CD4-positive, CD25-positive, alpha-beta regulatory T cell (primary cell): ENCODE measurements around the gene IYD. TPM values are rescaled to one million over a fixed set of nuclear protein-coding genes. Genes with fewer than 3 reads are reported as not detected.

Source experiments
- ATAC-seq, 2 donors: fragments of 150-1000 bp; cut with Tn5 transposase; one replicate each; pipeline ENCODE4 v1.10.0; 2021; ENCODE audit warnings: low read depth in 2 of 2, moderate number of reproducible peaks in 2 of 2, moderate library complexity in 1 of 2
- DNase-seq, 3 donors: peaks; one replicate each; pipeline versions ENCODE4 v3.0.0 to v3.0.0-alpha.2; 2012 to 2022; ENCODE audit warnings: mixed read lengths in 1 of 3
- H3K27ac ChIP-seq: one replicate; pipeline ENCODE4 v1.7.0; 2013; ENCODE audit warnings: mild to moderate bottlenecking, low read length; ENCODE audit not compliant: insufficient read depth, poor library complexity, severe bottlenecking
- H3K27me3 ChIP-seq: one replicate; pipeline ENCODE4 v1.7.0; 2013; ENCODE audit warnings: low read length; ENCODE audit not compliant: control insufficient read depth, insufficient read depth
- H3K36me3 ChIP-seq: one replicate; pipeline ENCODE4 v1.7.0; 2013; ENCODE audit warnings: mild to moderate bottlenecking, low read length, moderate library complexity; ENCODE audit not compliant: control insufficient read depth, insufficient read depth
- H3K4me1 ChIP-seq: 2 replicates; pipeline ENCODE4 v1.7.0; 2013; ENCODE audit warnings: mild to moderate bottlenecking, low read length; ENCODE audit not compliant: insufficient read depth, control insufficient read depth, poor library complexity, severe bottlenecking
- H3K4me3 ChIP-seq: one replicate; pipeline ENCODE4 v1.7.0; 2013; ENCODE audit warnings: low read depth, mild to moderate bottlenecking, low read length, moderate library complexity
- H3K9me3 ChIP-seq, 2 experiments: 1 replicate in 1 of 2; 2 replicates in 1 of 2; pipeline ENCODE4 v1.7.0; 2013; ENCODE audit warnings: low read length in 2 of 2, mild to moderate bottlenecking in 1 of 2, moderate library complexity in 1 of 2; ENCODE audit not compliant: control insufficient read depth in 2 of 2
- H3K27ac Mint-ChIP-seq, 3 donors: one replicate each; pipeline ENCODE4 v1.8.0; 2020 to 2022; ENCODE audit warnings: mild to moderate bottlenecking in 3 of 3, mixed read lengths in 3 of 3, moderate library complexity in 2 of 3
- H3K27me3 Mint-ChIP-seq: one replicate; pipeline ENCODE4 v1.8.0; 2022; ENCODE audit warnings: mild to moderate bottlenecking, mixed read lengths
- H3K36me3 Mint-ChIP-seq: one replicate; pipeline ENCODE4 v1.8.0; 2020; ENCODE audit warnings: mixed read lengths
- H3K4me1 Mint-ChIP-seq, 4 donors: one replicate each; pipeline ENCODE4 v1.8.0; 2020 to 2022; ENCODE audit warnings: mixed read lengths in 4 of 4, mild to moderate bottlenecking in 1 of 4
- H3K4me3 Mint-ChIP-seq, 4 donors: one replicate each; pipeline ENCODE4 v1.8.0; 2020 to 2022; ENCODE audit warnings: mild to moderate bottlenecking in 4 of 4, mixed read lengths in 4 of 4, moderate library complexity in 3 of 4
- H3K9me3 Mint-ChIP-seq, 7 donors: one replicate each; pipeline ENCODE4 v1.8.0; 2020 to 2022; ENCODE audit warnings: mixed read lengths in 7 of 7, mild to moderate bottlenecking in 3 of 7, moderate library complexity in 2 of 7
- polyA plus RNA-seq, 4 donors: library from polyadenylated mRNA; unstranded; fragments of 300-500 nt; fragmentation: Illumina TruSeq; gene quantifications; one replicate each; pipeline ENCODE4 v1.2.3, GENCODE V29; 2021
- total RNA-seq: library from RNA; stranded (reverse); gene quantifications from one replicate; pipeline ENCODE4 v1.2.3, GENCODE V29; 2022

The IYD gene
- total and polyA plus RNA-seq, 5 donors from 2014 or later, result not detected

DNA sequence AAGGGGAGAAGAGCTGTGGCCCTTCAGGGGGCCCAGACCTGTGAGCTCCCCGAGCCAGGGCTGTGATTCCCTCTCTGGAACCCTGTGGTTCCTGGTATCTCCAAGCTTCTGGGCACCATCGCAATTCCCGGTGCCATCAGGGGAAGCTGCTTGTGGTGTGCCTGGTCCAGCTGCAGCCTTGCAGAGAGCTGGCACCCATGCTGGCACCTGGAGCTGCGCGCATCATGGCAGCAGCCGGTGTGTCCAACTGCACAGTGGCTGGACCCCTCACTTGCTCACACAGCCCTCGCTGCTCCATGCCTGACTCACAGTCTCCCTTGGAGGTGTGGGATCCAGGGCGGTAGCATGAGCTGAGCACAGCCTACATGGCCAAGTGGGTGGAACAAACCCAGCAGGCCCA is 56.7 kb downstream of the IYD start:
- no peaks in the 10 kb centered on the region for H3K27me3 Mint-ChIP-seq
- no peaks in the 10 kb centered on the region for H3K4me1 Mint-ChIP-seq
- peaks cover 0 to 6% (median 0%) of the 10 kb centered on the region in 7 donors for H3K9me3 Mint-ChIP-seq
- H3K4me1 ChIP-seq, result no peaks in the 10 kb centered on the region
- no peaks in the 10 kb centered on the region for H3K27me3 ChIP-seq
- ATAC-seq, result no peak
- H3K36me3 Mint-ChIP-seq, result no peaks in the 10 kb centered on the region
- no peaks in the 10 kb centered on the region for H3K36me3 ChIP-seq
- no peak for DNase-seq
- no peak overlapping the region for H3K4me3 ChIP-seq
- H3K4me3 Mint-ChIP-seq, result no peak overlapping the region
- no peak overlapping the region for H3K27ac Mint-ChIP-seq
- H3K9me3 ChIP-seq, result no peaks in the 10 kb centered on the region
- H3K27ac ChIP-seq, result no peak overlapping the region

DNA sequence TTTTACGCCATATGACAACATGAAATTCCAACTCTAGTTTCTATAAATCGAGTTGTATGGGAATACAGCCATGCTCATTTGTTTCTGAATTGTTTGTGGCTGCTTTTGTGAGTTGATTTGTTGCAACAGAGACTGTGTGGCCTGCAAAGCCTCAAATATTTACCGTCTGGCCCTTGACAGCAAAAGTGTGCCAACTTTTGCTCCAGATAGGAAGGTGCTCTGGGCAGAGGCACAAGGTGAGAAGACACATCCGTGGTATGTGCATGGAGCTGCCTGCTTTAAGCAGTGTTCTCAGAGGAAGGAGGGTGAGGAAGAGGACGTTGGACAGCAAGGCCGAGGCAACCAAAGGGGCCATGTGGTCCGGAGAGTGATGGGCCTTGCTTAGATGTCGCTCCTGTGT is 57.4 kb downstream of the IYD start:
- Histone ChIP-seq H3K36me3 (no peaks in the 10 kb centered on the region), H3K9me3 (no peaks in the 10 kb centered on the region), H3K4me3 (no peak overlapping the region), H3K27me3 (no peaks in the 10 kb centered on the region), H3K4me1 (no peaks in the 10 kb centered on the region), H3K27ac (no peak overlapping the region)
- Mint-ChIP-seq H3K4me3 (no peak overlapping the region), H3K9me3 (peaks cover 0 to 6% (median 0%) of the 10 kb centered on the region in 7 donors), H3K36me3 (no peaks in the 10 kb centered on the region), H3K4me1 (no peaks in the 10 kb centered on the region), H3K27ac (no peak overlapping the region), H3K27me3 (no peaks in the 10 kb centered on the region)
- no peak for ATAC-seq
- no peak for DNase-seq

DNA sequence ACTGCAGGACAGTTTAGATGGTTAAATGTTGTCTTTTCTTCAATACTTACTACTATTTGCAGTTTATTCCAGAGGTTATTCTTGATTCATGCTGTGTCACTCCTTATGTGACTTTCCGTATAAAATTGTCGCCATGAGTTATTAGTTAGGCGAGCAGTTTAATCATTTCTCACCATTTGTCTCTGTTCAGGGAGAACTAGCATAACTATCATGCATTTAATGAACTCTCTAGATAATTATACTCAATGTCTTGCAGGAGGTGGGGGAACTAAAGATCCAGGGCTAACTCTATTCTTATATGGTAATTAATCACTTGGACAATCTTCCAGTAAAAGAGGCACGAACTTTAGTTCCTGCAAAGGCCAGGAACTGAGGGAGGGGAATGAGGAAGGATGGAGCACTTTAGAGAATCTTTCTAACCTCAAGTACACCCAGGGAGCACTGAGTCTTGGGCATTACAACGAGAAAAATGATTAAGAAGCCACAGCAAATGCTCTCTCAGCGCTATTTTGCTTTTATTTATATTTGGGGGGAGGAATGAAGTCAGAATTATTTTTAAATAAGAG is 58.3 kb downstream of the IYD start:
- Histone ChIP-seq H3K36me3 (no peaks in the 10 kb centered on the region), H3K4me3 (no peak overlapping the region), H3K4me1 (no peaks in the 10 kb centered on the region), H3K27ac (no peak overlapping the region), H3K27me3 (no peaks in the 10 kb centered on the region), H3K9me3 (no peaks in the 10 kb centered on the region)
- DNase-seq (no peak), ATAC-seq (no peak)
- Mint-ChIP-seq H3K36me3 (no peaks in the 10 kb centered on the region), H3K9me3 (peaks cover 0 to 6% (median 0%) of the 10 kb centered on the region in 7 donors), H3K4me1 (no peaks in the 10 kb centered on the region), H3K4me3 (no peak overlapping the region), H3K27me3 (no peaks in the 10 kb centered on the region), H3K27ac (no peak overlapping the region)

DNA sequence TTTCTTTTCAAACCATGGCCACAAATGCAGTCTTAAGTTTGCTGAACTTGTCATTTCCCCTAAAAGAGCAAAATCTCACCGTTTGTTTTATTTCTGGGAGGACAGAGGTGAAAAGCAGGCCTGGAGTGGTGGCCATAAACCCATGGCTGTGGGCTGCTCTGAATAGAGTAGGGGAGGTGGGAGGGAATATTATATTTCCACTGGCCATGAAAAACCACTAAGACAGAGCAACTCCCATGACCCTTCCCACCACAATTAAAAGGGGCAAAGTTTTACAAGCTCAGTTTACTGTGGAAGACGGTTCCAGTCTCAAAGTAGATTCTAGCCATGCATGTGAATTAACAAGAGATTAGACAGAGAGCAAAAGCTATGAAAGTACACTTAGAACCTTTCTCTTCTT is 59.0 kb downstream of the IYD start:
- H3K9me3 ChIP-seq, result no peaks in the 10 kb centered on the region
- no peak overlapping the region for H3K4me3 ChIP-seq
- no peaks in the 10 kb centered on the region for H3K4me1 Mint-ChIP-seq
- DNase-seq (no peak), ATAC-seq (no peak)
- H3K4me3 Mint-ChIP-seq, result no peak overlapping the region
- H3K27ac Mint-ChIP-seq, result no peak overlapping the region
- H3K27me3 Mint-ChIP-seq, result no peaks in the 10 kb centered on the region
- no peaks in the 10 kb centered on the region for H3K4me1 ChIP-seq
- peaks cover 0 to 6% (median 0%) of the 10 kb centered on the region in 7 donors for H3K9me3 Mint-ChIP-seq
- no peak overlapping the region for H3K27ac ChIP-seq
- H3K36me3 Mint-ChIP-seq, result no peaks in the 10 kb centered on the region
- H3K36me3 ChIP-seq, result no peaks in the 10 kb centered on the region
- no peaks in the 10 kb centered on the region for H3K27me3 ChIP-seq

DNA sequence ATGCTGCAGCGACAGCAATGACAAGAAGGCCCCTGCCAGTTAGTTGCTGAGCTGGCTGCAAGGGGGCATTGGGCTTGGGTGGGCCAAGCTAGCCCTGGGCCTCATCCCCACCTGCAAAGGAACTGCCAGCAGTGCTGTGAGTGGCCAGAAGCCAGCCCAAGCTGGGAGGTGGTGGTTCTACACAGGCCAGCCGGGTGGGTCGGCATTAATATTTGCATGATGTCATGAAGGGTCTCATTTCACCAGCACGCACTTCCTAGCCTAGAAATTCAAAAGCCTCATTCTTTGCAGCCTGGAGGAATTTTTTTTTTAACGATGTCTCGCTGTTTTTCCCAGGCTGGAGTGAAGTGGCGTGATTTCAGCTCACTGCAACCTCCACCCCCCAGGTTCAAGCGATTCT is 62.0 kb downstream of the IYD start:
- Mint-ChIP-seq H3K9me3 (peaks cover 0 to 6% (median 0%) of the 10 kb centered on the region in 7 donors), H3K4me1 (no peaks in the 10 kb centered on the region), H3K4me3 (no peak overlapping the region), H3K27ac (no peak overlapping the region), H3K36me3 (no peaks in the 10 kb centered on the region), H3K27me3 (peaks cover 1% of the 10 kb centered on the region)
- Histone ChIP-seq H3K27ac (no peak overlapping the region), H3K4me1 (no peaks in the 10 kb centered on the region), H3K4me3 (no peak overlapping the region), H3K27me3 (no peaks in the 10 kb centered on the region), H3K36me3 (no peaks in the 10 kb centered on the region), H3K9me3 (no peaks in the 10 kb centered on the region)
- DNase-seq (no peak), ATAC-seq (no peak)

DNA sequence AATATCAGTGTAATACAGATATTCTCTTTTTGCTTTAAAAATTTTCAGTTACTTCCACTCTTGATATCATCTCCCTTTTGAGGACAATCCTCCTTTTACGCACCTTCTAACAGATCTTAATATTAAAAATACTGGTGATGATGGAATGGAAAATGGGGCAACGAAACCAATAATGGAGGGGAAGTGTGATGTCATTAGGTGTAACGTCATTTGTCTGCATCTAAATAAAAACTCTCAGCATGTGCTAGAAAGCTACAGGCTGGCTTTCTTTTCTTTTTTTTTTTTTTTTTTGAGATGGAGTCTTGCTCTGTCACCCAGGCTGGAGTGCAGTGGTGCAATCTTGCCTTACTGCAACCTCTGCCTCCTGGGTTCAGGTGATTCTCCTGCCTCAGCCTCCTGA is 66.5 kb downstream of the IYD start:
- Histone ChIP-seq H3K36me3 (no peaks in the 10 kb centered on the region), H3K4me1 (no peaks in the 10 kb centered on the region), H3K27ac (no peak overlapping the region), H3K4me3 (no peak overlapping the region), H3K9me3 (peaks cover 0 to 3% of the 10 kb centered on the region in 2 experiments), H3K27me3 (no peaks in the 10 kb centered on the region)
- DNase-seq (no peak), ATAC-seq (no peak)
- Mint-ChIP-seq H3K36me3 (no peaks in the 10 kb centered on the region), H3K9me3 (peaks cover 0 to 10% (median 0%) of the 10 kb centered on the region in 7 donors), H3K4me3 (no peak overlapping the region), H3K27me3 (peaks cover 4% of the 10 kb centered on the region), H3K4me1 (peaks cover 0 to 2% (median 0%) of the 10 kb centered on the region in 4 donors), H3K27ac (no peak overlapping the region)

DNA sequence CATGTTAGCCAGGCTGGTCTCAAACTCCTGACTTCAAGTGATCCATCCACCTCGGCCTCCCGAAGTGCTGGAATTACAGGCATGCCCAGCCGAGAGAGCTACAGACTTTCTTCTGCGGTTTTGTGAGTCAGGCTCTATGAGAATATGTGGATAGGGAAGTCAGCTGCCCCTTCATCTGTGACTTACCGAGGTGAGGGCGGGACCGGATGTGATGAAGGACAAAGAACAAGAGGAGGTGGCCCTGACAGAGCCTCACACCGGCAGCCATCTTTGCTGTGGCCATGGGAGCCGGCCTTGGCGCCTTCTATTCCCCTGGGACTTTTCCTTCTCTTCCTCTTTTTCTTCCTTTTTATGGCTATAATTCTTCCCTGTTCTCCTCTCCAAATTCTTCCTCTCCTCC is 67.0 kb downstream of the IYD start:
- Histone ChIP-seq H3K27me3 (no peaks in the 10 kb centered on the region), H3K4me1 (no peaks in the 10 kb centered on the region), H3K9me3 (peaks cover 0 to 4% of the 10 kb centered on the region in 2 experiments), H3K4me3 (no peak overlapping the region), H3K27ac (no peak overlapping the region), H3K36me3 (no peaks in the 10 kb centered on the region)
- H3K36me3 Mint-ChIP-seq, result no peaks in the 10 kb centered on the region
- DNase-seq (no peak), ATAC-seq (no peak)
- H3K4me1 Mint-ChIP-seq, result peaks cover 0 to 2% (median 0%) of the 10 kb centered on the region in 4 donors
- peaks cover 4% of the 10 kb centered on the region for H3K27me3 Mint-ChIP-seq
- no peak overlapping the region for H3K4me3 Mint-ChIP-seq
- H3K27ac Mint-ChIP-seq, result no peak overlapping the region
- peaks cover 0 to 10% (median 4%) of the 10 kb centered on the region in 7 donors for H3K9me3 Mint-ChIP-seq

DNA sequence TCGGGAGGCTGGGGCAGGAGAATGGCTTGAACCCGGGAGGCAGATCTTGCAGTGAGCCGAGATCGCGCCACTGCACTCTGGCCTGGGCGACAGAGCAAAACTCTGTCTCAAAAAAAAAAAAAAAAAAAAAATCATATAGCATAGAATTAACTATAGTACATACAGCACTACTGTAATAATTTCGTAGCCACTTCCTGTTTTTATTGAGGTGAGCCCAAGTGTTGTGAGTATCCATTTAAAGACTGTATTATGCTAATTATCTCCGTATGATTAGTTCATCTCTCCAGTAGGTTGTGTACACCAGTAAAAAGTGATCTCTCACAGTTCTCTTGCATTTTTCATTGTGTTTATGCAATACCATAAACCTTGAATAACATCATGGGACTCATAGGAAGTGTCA is 70.6 kb downstream of the IYD start:
- H3K27me3 ChIP-seq, result no peaks in the 10 kb centered on the region
- peak in 1 of 2 donors; percentile 44 for ATAC-seq
- peaks cover 20% of the 10 kb centered on the region for H3K27me3 Mint-ChIP-seq
- no peak overlapping the region for H3K4me3 Mint-ChIP-seq
- no peak overlapping the region for H3K4me3 ChIP-seq
- no peaks in the 10 kb centered on the region for H3K36me3 ChIP-seq
- no peak overlapping the region for H3K27ac Mint-ChIP-seq
- no peak overlapping the region for H3K27ac ChIP-seq
- H3K9me3 ChIP-seq, result peaks cover 0 to 4% of the 10 kb centered on the region in 2 experiments
- peaks cover 0 to 2% (median 0%) of the 10 kb centered on the region in 4 donors for H3K4me1 Mint-ChIP-seq
- no peaks in the 10 kb centered on the region for H3K4me1 ChIP-seq
- H3K36me3 Mint-ChIP-seq, result no peaks in the 10 kb centered on the region
- peaks cover 0 to 10% (median 4%) of the 10 kb centered on the region in 7 donors for H3K9me3 Mint-ChIP-seq
- DNase-seq, result peak in 1 of 3 donors; percentile 2
